T-cell (primary cell): ENCODE measurements around the gene FSTL4. TPM values are rescaled to one million over a fixed set of nuclear protein-coding genes. Genes with fewer than 3 reads are reported as not detected.

ENCODE experiments used
- ATAC-seq, 4 experiments: fragments of 200-7000 bp in 3 of 4; fragments of 150-1000 bp in 1 of 4; cut with Tn5 transposase; replicated peaks in 1 of 4; 1 replicate in 3 of 4; 2 replicates in 1 of 4; pipeline ENCODE4 v1.10.0; 2021; ENCODE audit warnings: moderate library complexity in 3 of 4, mild to moderate bottlenecking in 2 of 4, moderate number of reproducible peaks in 1 of 4
- CTCF ChIA-PET, 2 donors: fragments of 300-600 bp; sonication (Branson Sonifier 250); formaldehyde crosslinking; loops; one replicate each; lab custom pipeline; 2022; ENCODE audit warnings: antibody characterized with exemption in 2 of 2; lab: Charles Lee
- POLR2A ChIA-PET, 2 donors: fragments of 300-600 bp; sonication (Branson Sonifier 250); formaldehyde crosslinking; loops; one replicate each; lab custom pipeline; 2022; ENCODE audit warnings: antibody characterized with exemption in 2 of 2; lab: Charles Lee
- DNase-seq, 35 experiments: peaks; one replicate each; pipeline versions ENCODE4 v3.0.0 to v3.0.0-alpha.2; 2013 to 2023
- H3K27ac ChIP-seq: one replicate; pipeline ENCODE4 v1.5.1; 2013; ENCODE audit warnings: low read length
- H3K27me3 ChIP-seq, 2 experiments: replicated peaks in 1 of 2; 1 replicate in 1 of 2; 2 replicates in 1 of 2; pipeline versions ENCODE4 v1.6.1 to v1.7.0; 2013; ENCODE audit warnings: low read length in 1 of 2, mixed read lengths in 1 of 2; ENCODE audit not compliant: control insufficient read depth in 2 of 2, insufficient read depth in 2 of 2; ENCODE audit errors: extremely low read depth in 1 of 2
- H3K36me3 ChIP-seq, 2 donors: 1 replicate in 1 of 2; 2 replicates in 1 of 2; pipeline versions ENCODE4 v1.6.1 to v1.7.0; 2013; ENCODE audit warnings: low read length in 1 of 2; ENCODE audit not compliant: control insufficient read depth in 2 of 2, insufficient read depth in 1 of 2; ENCODE audit errors: extremely low read depth in 1 of 2
- H3K4me1 ChIP-seq, 2 experiments: 1 replicate in 1 of 2; 2 replicates in 1 of 2; pipeline versions ENCODE4 v1.6.1 to v1.7.0; 2013; ENCODE audit warnings: low read length in 2 of 2, mixed read lengths in 1 of 2; ENCODE audit not compliant: insufficient read depth in 2 of 2, control insufficient read depth in 1 of 2; ENCODE audit errors: extremely low read depth in 1 of 2
- H3K4me3 ChIP-seq, 2 donors: 1 replicate in 1 of 2; 2 replicates in 1 of 2; pipeline versions ENCODE4 v1.5.1 to v1.7.0; 2013; ENCODE audit warnings: mild to moderate bottlenecking in 2 of 2, low read length in 1 of 2, moderate library complexity in 1 of 2; ENCODE audit not compliant: control insufficient read depth in 1 of 2; ENCODE audit errors: extremely low read depth in 1 of 2
- H3K9me3 ChIP-seq: 2 replicates; pipeline ENCODE4 v1.7.0; 2013
- H3K27ac Mint-ChIP-seq, 2 donors: one replicate each; pipeline ENCODE4 v1.8.0; 2020 to 2021; ENCODE audit warnings: mild to moderate bottlenecking in 2 of 2, mixed read lengths in 2 of 2
- H3K27me3 Mint-ChIP-seq, 2 donors: one replicate each; pipeline ENCODE4 v1.8.0; 2021 to 2022; ENCODE audit warnings: mixed read lengths in 2 of 2
- H3K36me3 Mint-ChIP-seq: one replicate; pipeline ENCODE4 v1.8.0; 2021; ENCODE audit warnings: mixed read lengths
- H3K4me1 Mint-ChIP-seq, 3 donors: one replicate each; pipeline ENCODE4 v1.8.0; 2020 to 2022; ENCODE audit warnings: mixed read lengths in 3 of 3, mild to moderate bottlenecking in 1 of 3
- H3K4me3 Mint-ChIP-seq, 3 donors: one replicate each; pipeline ENCODE4 v1.8.0; 2020 to 2022; ENCODE audit warnings: mild to moderate bottlenecking in 3 of 3, mixed read lengths in 3 of 3, moderate library complexity in 3 of 3
- H3K9me3 Mint-ChIP-seq, 3 donors: one replicate each; pipeline ENCODE4 v1.8.0; 2020 to 2022; ENCODE audit warnings: mixed read lengths in 3 of 3
- WGBS: methylation state at CpG from one replicate; pipeline ENCODE4 v1.1.5; 2013; ENCODE audit warnings: missing lambda C conversion rate; ENCODE audit not compliant: insufficient coverage; 5-methylcytosine and 5-hydroxymethylcytosine counted together
- total RNA-seq, 35 experiments: library from RNA in 6 of 35; stranded (reverse) in 6 of 35; fragments of 120-200 nt in 1 of 35; gene quantifications; one replicate each; pipeline versions ENCODE4 v1.2.1 to v1.2.4 and lab custom pipeline; 2013 to 2026

Gene FSTL4
- total RNA-seq, 5 donors from 2014 or later (not counting 1 experiment from before 2014, with no cell fraction given): 1.6 TPM; not detected in 3

DNA sequence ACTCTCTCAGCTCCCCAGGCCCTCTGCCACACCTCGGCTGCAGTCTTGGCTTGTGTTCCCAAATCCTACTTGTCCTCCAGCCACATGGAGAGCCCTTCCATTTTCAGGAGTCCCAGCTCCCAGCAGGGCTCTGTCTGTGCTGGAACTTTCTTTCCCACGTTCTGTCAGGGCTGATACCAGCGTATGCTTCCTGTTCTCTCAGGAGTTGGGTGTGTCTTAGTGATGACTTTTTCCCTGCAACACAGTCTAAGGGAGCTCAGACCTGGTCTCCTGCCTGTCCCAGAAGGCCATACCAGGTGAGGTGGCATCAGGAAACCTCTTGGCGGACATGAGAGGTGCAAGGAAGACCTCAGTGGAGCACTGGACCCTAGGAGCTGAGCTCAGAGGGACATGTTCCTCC lies 334.0 kb downstream of the FSTL4 start:
- H3K36me3 ChIP-seq: no peaks in the 10 kb centered on the region
- no peaks in the 10 kb centered on the region for H3K4me1 ChIP-seq
- Mint-ChIP-seq H3K4me3 (no peak overlapping the region), H3K9me3 (no peaks in the 10 kb centered on the region), H3K27ac (no peak overlapping the region), H3K27me3 (no peaks in the 10 kb centered on the region), H3K4me1 (no peaks in the 10 kb centered on the region), H3K36me3 (no peaks in the 10 kb centered on the region)
- H3K4me3 ChIP-seq: no peak overlapping the region
- WGBS: 70% methylated on average over 2 of the region's 4 CpGs
- DNase-seq (no peak), ATAC-seq (no peak)
- no peak overlapping the region for H3K27ac ChIP-seq
- POLR2A ChIA-PET: no interaction called here
- H3K27me3 ChIP-seq: peaks cover 0 to 8% of the 10 kb centered on the region in 2 experiments
- CTCF ChIA-PET: no interaction called here
- H3K9me3 ChIP-seq: no peaks in the 10 kb centered on the region

DNA sequence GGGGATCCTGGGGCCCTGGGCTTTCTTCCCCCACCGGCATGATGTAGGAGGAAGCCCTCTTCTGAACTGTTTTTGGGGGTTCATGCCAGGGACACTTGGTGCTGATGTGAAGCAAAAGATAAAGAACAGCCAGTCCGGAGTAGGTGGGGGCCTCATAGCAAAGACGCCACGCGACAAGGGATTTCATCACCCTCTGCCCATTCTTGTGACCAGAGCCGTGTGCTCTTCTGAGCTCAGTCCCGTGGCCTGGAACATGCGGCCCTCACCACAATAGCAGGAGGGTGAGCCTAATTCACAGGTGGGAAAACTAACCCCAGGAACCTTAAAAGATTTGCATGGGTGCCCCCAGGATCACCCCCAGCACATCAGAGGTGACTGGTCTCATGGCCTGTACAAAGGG lies 334.6 kb downstream of the FSTL4 start:
- WGBS: 88% methylated on average over 6 of the region's 8 CpGs
- H3K4me3 Mint-ChIP-seq: no peak overlapping the region

GRCh38 chr5:133276171-133276570 lies 336.2 kb downstream of the FSTL4 start:
- Histone ChIP-seq H3K36me3 (no peaks in the 10 kb centered on the region), H3K9me3 (no peaks in the 10 kb centered on the region), H3K27me3 (peaks cover 0 to 9% of the 10 kb centered on the region in 2 experiments), H3K4me3 (no peak overlapping the region), H3K4me1 (no peaks in the 10 kb centered on the region), H3K27ac (no peak overlapping the region)
- 81% methylated on average over 3 of the region's 4 CpGs for WGBS
- ATAC-seq (no peak), DNase-seq (no peak)
- ChIA-PET POLR2A (no interaction called here), CTCF (no interaction called here)
- Mint-ChIP-seq H3K36me3 (no peaks in the 10 kb centered on the region), H3K4me3 (no peak overlapping the region), H3K4me1 (no peaks in the 10 kb centered on the region), H3K27me3 (no peaks in the 10 kb centered on the region), H3K27ac (no peak overlapping the region), H3K9me3 (no peaks in the 10 kb centered on the region)

More for the DNA sequence above, 334.6 kb downstream of the FSTL4 start:
- Histone ChIP-seq H3K9me3 (no peaks in the 10 kb centered on the region), H3K4me1 (no peaks in the 10 kb centered on the region), H3K27me3 (peaks cover 0 to 9% of the 10 kb centered on the region in 2 experiments), H3K27ac (no peak overlapping the region), H3K36me3 (no peaks in the 10 kb centered on the region), H3K4me3 (no peak overlapping the region)
- no peaks in the 10 kb centered on the region for H3K36me3 Mint-ChIP-seq
- ChIA-PET CTCF (interaction anchor here in 1 of 2 donors (0.5 kb wide), 1 partner anchor 9 kb away, joined by 3 read pairs; no protein-coding TSS in a partner anchor), POLR2A (no interaction called here)
- no peaks in the 10 kb centered on the region for H3K27me3 Mint-ChIP-seq
- H3K9me3 Mint-ChIP-seq: no peaks in the 10 kb centered on the region
- DNase-seq (no peak), ATAC-seq (no peak)
- H3K27ac Mint-ChIP-seq: no peak overlapping the region
- H3K4me1 Mint-ChIP-seq: no peaks in the 10 kb centered on the region

DNA sequence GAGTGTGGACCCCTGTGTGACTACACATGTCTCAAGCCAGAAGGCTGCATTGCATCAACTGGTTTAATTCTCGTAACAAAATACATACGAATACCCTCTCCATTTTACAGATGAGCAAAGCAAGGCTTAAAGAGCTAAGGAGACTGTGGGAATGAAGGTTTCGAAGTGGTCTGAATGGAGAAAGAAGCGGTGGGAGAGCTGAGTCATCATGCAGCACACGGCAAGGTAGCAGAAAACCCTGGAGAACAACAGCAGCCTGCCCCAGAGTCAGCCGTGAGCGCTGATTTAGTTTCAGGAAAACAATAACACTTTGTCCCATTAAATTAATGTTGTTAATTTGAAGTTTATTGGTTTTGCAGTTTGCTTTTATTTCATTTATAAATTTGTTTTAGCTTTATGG lies 336.7 kb downstream of the FSTL4 start:
- Histone ChIP-seq H3K4me1 (no peaks in the 10 kb centered on the region), H3K36me3 (no peaks in the 10 kb centered on the region), H3K9me3 (no peaks in the 10 kb centered on the region), H3K27ac (no peak overlapping the region), H3K4me3 (no peak overlapping the region), H3K27me3 (peaks cover 0 to 9% of the 10 kb centered on the region in 2 experiments)
- Mint-ChIP-seq H3K27me3 (no peaks in the 10 kb centered on the region), H3K27ac (no peak overlapping the region), H3K4me1 (no peaks in the 10 kb centered on the region), H3K4me3 (no peak overlapping the region), H3K36me3 (no peaks in the 10 kb centered on the region), H3K9me3 (no peaks in the 10 kb centered on the region)
- ATAC-seq: no peak
- no peak for DNase-seq
- ChIA-PET CTCF (no interaction called here), POLR2A (no interaction called here)
- WGBS: 90% methylated on average over 2 of the region's 7 CpGs

DNA sequence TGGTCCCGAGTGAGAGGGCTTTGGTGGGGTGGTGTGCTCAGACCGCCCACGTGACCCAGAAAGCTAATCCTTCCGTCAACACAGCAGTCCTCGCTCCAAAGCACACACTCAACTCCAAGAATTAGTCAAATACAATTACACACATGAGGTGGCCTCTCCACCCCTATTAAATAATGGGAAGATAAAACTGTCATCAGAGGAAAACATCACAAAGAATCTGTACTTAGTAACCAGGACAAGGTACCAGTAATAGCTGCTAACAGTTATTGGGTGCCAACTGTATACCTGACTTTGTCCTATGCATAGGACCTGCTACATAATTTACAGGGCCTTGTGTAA lies 337.8 kb downstream of the FSTL4 start:
- Mint-ChIP-seq H3K27me3 (no peaks in the 10 kb centered on the region), H3K9me3 (no peaks in the 10 kb centered on the region), H3K4me3 (no peak overlapping the region), H3K27ac (no peak overlapping the region), H3K36me3 (no peaks in the 10 kb centered on the region), H3K4me1 (no peaks in the 10 kb centered on the region)
- ChIA-PET CTCF (no interaction called here), POLR2A (no interaction called here)
- Histone ChIP-seq H3K27ac (no peak overlapping the region), H3K27me3 (peaks cover 0 to 9% of the 10 kb centered on the region in 2 experiments), H3K4me3 (no peak overlapping the region), H3K4me1 (no peaks in the 10 kb centered on the region), H3K36me3 (no peaks in the 10 kb centered on the region), H3K9me3 (no peaks in the 10 kb centered on the region)
- ATAC-seq (no peak), DNase-seq (no peak)
- no CpG with 5 or more reads among the region's 5 CpGs for WGBS

- no peaks in the 10 kb centered on the region for H3K27me3 Mint-ChIP-seq
- Histone ChIP-seq H3K4me1 (no peaks in the 10 kb centered on the region), H3K4me3 (no peak overlapping the region), H3K27me3 (peaks cover 0 to 9% of the 10 kb centered on the region in 2 experiments), H3K27ac (no peak overlapping the region), H3K36me3 (no peaks in the 10 kb centered on the region), H3K9me3 (no peaks in the 10 kb centered on the region)
- 89% methylated on average over 4 of the region's 8 CpGs for WGBS
- ATAC-seq: no peak
- DNase-seq: no peak
- H3K4me1 Mint-ChIP-seq: no peaks in the 10 kb centered on the region
- H3K9me3 Mint-ChIP-seq: no peaks in the 10 kb centered on the region
- no peak overlapping the region for H3K4me3 Mint-ChIP-seq
- ChIA-PET POLR2A (no interaction called here), CTCF (interaction anchor here in 1 of 2 donors (1.4 kb wide), 1 partner anchor 14 kb away, joined by 3 read pairs; no protein-coding TSS in a partner anchor)
- H3K27ac Mint-ChIP-seq: no peak overlapping the region
- H3K36me3 Mint-ChIP-seq: no peaks in the 10 kb centered on the region
Measured at GRCh38 chr5:133273661-133274596, 338.4 kb downstream of the FSTL4 start.
